Right lung (tissue), 5 donors: ENCODE data around the gene OBSL1. TPM values are rescaled to one million over a fixed set of nuclear protein-coding genes. Genes with fewer than 3 reads are reported as not detected.

Experiments used
- DNase-seq, 2 donors: peaks; one replicate each; pipeline ENCODE4 v3.0.0-alpha.2; 2013
- polyA plus RNA-seq, 5 donors: library from polyadenylated mRNA; unstranded; fragments of 120-200 nt; gene quantifications; one replicate each; pipeline versions ENCODE4 v1.2.1 to v1.2.3, GENCODE V29; 2013; ENCODE audit warnings: inconsistent platforms in 1 of 5, low replicate concordance in 1 of 5; ENCODE audit not compliant: insufficient read length in 5 of 5, insufficient read depth in 1 of 5

Gene OBSL1
- polyA plus RNA-seq, 5 donors = 102 to 150 (median 139) TPM

DNA sequence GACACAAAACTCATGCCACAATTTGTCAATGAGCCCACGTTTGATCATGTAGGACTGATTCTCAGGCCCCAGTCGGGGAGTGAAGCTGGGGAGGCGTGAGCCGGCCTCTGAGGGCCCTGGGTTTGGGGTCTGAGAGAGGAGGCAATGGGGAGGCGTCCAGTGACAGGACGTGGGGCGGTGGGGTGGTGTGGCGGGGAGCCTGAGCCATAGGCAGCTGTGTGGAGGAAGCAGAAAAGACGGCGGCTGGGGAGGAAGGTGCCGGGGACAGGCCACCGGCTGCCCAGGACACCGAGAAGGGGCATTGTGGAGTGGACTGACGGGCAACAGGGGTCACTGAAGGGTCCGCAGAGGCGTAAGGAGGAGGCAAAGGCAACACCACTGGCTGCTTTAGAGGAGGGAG is 34.9 kb downstream of the OBSL1 start:
- no peak for DNase-seq

DNA sequence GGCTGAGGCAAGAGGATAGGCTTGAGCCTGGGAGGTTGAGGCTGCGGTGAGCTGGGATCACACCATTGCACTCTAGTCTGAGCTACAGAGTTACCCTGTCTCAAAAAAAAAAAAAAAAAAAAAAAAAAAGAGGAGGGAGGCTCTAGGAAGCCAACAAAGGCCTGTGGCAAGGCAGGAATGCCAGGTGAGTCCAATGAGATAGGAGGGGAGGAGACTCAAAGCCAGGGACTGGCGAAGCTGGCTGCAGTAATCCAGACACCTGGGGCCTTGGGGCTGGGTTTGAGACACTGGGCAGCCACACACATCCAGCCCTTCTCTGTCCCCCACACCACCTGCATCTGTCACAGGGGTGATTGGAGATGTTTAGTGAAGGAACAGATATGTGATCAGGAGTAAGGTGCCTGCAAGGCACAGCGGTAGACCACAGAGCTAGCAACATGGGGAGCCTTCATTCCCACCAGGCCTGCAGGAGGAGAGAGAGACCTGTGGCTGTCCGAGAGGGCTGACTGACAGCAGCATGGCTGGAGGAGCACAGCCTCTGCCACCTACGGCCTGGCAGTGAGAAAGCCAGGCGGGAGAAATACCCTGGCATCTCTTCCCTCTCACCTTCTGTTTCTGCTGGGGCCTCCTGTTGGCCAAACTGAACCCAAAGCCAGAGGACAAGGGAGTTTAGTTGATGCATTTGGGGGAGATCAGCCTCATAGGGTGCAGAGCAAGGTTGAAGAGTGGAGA is 37.2 kb downstream of the OBSL1 start:
- no peak for DNase-seq

DNA sequence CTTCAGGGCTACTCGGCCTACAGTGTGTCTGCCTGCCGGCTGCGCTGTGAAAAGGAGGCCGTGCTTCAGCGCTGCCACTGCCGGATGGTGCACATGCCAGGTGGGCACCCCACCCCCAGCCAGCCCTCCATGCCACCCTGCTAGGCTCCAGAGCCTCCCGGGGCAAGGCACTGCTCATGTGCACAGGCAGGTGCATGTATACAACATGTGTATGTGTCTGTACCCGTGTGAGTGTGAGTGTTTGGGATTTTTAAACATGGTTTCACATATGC is 39.0 kb downstream of the OBSL1 start:
- DNase-seq = no peak

DNA sequence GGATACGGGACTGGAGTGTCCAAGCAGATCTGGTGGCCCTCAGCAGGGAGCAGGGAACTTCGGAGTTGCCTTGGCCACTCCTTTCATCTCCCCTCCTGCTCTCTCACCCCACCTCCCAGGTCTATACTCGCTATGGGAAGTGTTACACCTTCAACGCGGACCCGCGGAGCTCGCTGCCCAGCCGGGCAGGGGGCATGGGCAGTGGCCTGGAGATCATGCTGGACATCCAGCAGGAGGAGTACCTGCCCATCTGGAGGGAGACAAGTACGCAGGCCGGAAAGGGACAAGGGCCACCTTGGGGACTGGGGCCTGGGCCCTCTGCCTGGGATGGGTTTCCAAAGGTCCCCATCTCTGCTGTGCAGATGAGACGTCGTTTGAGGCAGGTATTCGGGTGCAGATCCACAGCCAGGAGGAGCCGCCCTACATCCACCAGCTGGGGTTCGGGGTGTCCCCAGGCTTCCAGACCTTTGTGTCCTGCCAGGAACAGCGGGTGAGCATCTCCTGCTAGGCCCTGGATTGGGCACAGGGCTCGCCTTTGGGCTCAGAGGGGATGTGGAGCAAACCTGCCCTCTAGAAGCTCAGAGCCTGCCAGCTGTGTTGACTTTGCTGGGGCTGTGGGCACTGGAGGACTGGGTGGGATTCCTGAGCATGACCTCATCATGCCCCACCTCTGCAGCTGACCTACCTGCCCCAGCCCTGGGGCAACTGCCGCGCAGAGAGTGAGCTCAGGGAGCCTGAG is 39.5 kb downstream of the OBSL1 start:
- DNase-seq = no peak

GRCh38 chr2:219530048-219530963 is 41.0 kb downstream of the OBSL1 start:
- peak; percentile 74 to 81 for DNase-seq

- DNase-seq = no peak
These were observed 43.9 kb downstream of the OBSL1 start for GRCh38 chr2:219527472-219527871.

- no peak for DNase-seq
These were observed 44.3 kb downstream of the OBSL1 start for GRCh38 chr2:219527076-219527394.

- no peak for DNase-seq
These were observed 44.8 kb downstream of the OBSL1 start for GRCh38 chr2:219526320-219527075.

DNA sequence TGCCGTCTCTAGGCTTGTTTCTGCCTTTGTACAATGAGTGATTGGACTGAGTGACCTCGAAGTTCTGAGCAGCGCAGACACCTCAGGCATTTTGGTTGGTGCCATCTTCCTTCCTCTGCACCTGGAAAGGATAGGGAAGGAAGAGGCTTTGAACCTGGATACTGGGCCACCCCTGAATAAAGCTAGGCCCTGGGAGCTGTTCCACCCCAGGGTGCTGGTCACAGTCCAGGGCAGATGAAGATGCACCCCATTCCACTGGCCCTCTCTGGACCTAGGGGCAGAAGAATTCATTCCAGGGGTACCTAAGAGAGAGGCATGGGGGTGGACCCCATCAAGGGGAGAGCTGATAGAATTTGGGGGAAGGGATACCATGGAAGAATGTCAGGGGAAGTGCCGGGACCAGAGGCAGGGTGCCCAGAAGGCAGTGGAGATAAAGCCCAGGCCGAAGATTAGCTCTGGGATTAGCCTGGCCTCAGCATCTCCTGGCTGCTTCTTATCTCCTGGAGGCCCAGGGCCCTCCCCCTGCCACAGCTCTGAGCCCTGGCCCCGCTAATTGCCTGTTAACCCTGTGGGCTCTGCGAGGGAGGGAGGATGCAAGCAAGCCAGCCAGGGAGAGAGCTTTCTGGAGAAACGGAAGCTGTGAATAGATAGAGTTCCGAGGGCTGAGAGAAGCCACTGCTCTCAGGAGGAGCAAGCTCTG is 45.7 kb downstream of the OBSL1 start:
- DNase-seq = no peak

DNA sequence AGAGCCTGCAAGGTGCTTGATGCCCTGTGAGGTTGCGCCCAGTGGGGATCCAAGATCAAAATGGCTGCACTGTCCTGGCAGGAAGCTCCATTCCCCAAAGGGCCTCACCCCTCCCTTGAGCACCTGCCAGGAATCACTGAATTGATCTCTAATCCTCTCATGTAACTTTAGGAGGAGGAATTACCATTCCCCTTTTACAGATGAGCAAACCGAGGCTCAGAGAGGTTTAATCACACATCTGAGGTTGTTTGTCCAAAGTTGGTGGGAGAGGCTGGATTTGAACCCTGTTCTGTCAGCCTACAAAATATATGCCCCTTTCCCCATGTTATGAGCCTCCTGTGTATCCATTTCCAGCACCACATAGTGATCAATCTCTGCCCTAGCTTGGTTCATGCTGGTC is 46.5 kb downstream of the OBSL1 start:
- no peak for DNase-seq

DNA sequence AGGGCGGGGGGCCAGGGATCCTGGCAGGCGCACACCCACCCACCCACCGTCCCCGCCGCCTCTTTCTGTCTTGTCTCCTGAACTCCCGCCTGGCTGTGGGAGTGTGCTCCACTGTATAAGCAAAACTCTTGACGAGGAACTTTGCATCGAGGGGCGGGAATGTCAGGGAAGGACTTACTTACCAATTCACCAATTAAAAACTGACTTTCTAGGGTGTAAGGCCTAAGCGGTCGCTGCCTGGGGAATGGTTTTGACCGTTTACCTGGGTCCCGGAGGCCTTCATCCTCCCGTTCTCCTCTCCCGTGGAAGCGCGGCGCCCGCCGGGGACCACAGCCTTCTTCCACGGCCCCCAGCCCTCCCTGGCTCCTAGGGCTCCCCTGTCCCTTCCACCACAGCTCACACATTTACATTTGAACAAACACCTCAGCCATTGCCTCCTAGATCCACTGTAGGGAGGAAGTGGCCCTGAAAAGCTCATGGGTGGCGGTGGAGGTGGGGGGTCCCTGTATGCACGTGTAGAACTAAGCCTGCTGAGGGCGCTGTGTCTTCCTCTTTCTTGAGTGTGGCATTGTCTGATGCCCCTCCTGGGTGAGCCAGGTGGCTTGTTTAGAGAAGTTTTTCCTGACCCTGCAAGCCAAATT is 48.2 kb downstream of the OBSL1 start:
- DNase-seq = no peak

GRCh38 chr2:219522111-219523030 is 49.0 kb downstream of the OBSL1 start:
- no peak for DNase-seq

GRCh38 chr2:219521066-219521880 is 50.1 kb downstream of the OBSL1 start:
- no peak for DNase-seq

GRCh38 chr2:219520079-219520478 is 51.3 kb downstream of the OBSL1 start:
- DNase-seq = no peak

- DNase-seq = no peak
These were observed 51.8 kb downstream of the OBSL1 start for GRCh38 chr2:219519526-219519916.

DNA sequence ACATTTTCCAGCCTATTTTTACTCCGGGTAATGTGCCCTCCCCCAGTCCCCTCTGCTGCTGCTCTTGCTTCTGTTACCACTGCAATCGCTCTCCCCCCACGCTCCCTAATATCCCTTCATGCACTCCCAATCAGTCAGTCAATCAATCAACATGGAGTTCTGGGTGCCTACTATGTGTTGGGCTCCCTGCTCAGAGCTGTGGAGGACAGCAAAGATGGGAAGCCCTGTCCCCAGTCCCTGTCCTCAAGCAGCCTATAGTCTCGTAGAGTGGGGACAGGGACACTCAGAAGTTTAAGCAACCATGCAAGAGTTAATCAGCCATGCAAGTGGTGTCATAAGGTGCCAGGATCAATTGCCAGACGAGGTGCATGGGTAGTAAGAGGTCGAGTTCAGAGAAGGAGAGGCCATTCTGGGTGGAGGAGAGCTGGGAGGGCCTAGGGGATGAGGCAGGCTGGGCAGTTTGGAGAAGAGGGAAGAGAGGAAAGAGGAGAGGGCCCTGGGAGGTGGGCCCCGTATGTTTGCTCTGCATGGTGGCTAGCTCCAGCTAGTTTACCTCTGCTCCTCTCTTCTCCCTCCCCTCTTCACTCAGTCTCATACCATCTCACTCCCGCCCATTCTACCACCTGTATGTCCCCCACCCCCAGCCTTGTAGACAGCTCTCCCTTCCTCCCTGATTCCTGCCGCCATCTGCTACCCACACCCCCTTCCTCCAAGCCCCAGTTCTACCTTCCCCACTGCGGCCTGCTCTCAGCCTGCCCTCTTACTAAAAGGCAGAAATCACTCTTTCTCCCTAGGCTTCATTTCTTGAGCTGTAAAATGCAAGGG is 53.2 kb downstream of the OBSL1 start:
- DNase-seq = no peak

DNA sequence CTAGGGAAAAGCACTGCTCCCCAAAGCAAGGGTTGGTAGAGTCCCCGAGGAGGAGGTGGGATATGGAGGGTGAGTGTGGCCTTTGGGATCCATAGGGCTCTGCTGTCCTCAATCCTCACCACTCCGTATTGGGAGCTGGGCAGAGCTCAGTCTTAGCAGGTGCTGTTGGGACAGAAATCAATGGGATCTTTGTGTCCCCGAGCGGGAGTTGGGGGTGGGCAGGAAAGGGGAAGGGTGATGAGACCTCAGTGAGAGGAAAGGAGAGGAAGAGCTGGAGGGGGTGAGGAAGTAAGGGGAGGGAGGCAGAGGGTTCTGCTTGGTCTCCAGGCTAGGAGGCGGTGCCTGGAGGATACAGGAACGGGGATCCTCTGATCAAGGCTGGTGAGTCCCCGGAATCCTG is 54.5 kb downstream of the OBSL1 start:
- no peak for DNase-seq
